Spleen (tissue), 11 donors: ENCODE data around the gene SOX8. TPM values are rescaled to one million over a fixed set of nuclear protein-coding genes. Genes with fewer than 3 reads are reported as not detected.

Experiments
- DNase-seq: peaks from one replicate; pipeline ENCODE4 v3.0.0-alpha.2; 2020
- H3K27ac ChIP-seq, 8 donors: fragments of 200-600 bp; sonication (generic) in 7 of 8; 1 replicate in 4 of 8; 2 replicates in 4 of 8; pipeline versions ENCODE4 v1.5.0 to v1.8.0; 2016 to 2021; ENCODE audit warnings: inconsistent platforms in 4 of 8, mild to moderate bottlenecking in 4 of 8, moderate library complexity in 1 of 8
- H3K27me3 ChIP-seq, 7 donors: fragments of 200-600 bp; sonication (generic) in 6 of 7; replicated peaks in 1 of 7; 1 replicate in 4 of 7; 2 replicates in 3 of 7; pipeline versions ENCODE4 v1.5.0 to v1.8.0; 2016 to 2021; ENCODE audit warnings: inconsistent platforms in 3 of 7, mild to moderate bottlenecking in 1 of 7
- H3K36me3 ChIP-seq, 6 donors: fragments of 200-600 bp; sonication (generic) in 5 of 6; 1 replicate in 4 of 6; 2 replicates in 2 of 6; pipeline versions ENCODE4 v1.5.0 to v1.8.0; 2016 to 2021; ENCODE audit warnings: inconsistent platforms in 2 of 6
- H3K4me1 ChIP-seq, 6 donors: fragments of 200-600 bp; sonication (generic) in 5 of 6; 1 replicate in 3 of 6; 2 replicates in 3 of 6; pipeline versions ENCODE4 v1.5.0 to v1.8.0; 2016 to 2021; ENCODE audit warnings: inconsistent platforms in 3 of 6
- H3K4me3 ChIP-seq, 8 donors: fragments of 200-600 bp; sonication (generic) in 7 of 8; 1 replicate in 4 of 8; 2 replicates in 4 of 8; pipeline versions ENCODE4 v1.5.0 to v1.8.0; 2016 to 2021; ENCODE audit warnings: inconsistent platforms in 4 of 8, mild to moderate bottlenecking in 4 of 8, moderate library complexity in 2 of 8
- H3K9me3 ChIP-seq, 8 donors: fragments of 200-600 bp; sonication (generic) in 7 of 8; 1 replicate in 4 of 8; 2 replicates in 4 of 8; pipeline versions ENCODE4 v1.5.0 to v1.8.0; 2016 to 2021; ENCODE audit warnings: inconsistent platforms in 4 of 8
- CTCF ChIP-seq, 11 experiments: fragments of 200-600 bp in 7 of 11; fragments of 450-650 bp in 4 of 11; sonication (generic) in 4 of 11; IDR thresholded peaks in 8 of 11; conservative IDR thresholded peaks in 3 of 11; 1 replicate in 7 of 11; 2 replicates in 4 of 11; pipeline versions ENCODE4 v1.4.0 to v1.8.0; 2016 to 2021; ENCODE audit warnings: antibody characterized with exemption in 11 of 11, inconsistent platforms in 4 of 11, mild to moderate bottlenecking in 1 of 11
- POLR2A ChIP-seq, 3 donors: fragments of 450-650 bp; IDR thresholded peaks; one replicate each; pipeline ENCODE4 v1.5.1; 2017; ENCODE audit warnings: antibody characterized with exemption in 3 of 3, mild to moderate bottlenecking in 1 of 3
- POLR2AphosphoS5 ChIP-seq, 3 donors: sonication (generic); formaldehyde crosslinking; IDR thresholded peaks; one replicate each; pipeline ENCODE4 v1.5.1; 2017; ENCODE audit warnings: antibody characterized with exemption in 3 of 3
- WGBS, 5 donors: extraction: QIAGEN DNeasy Blood & Tissue Kit in 3 of 5; methylation state at CpG; one replicate each; pipeline versions ENCODE4 v1.1.5 to v1.1.7; 2013 to 2018; 5-methylcytosine and 5-hydroxymethylcytosine counted together
- intact Hi-C: fragments of 100-400 bp; cut with DNase I; formaldehyde crosslinking; loops from one replicate; pipeline ENCODE4 v1.15.0; 2023; ENCODE audit warnings: low total_unique reads
- polyA plus RNA-seq, 3 donors: library from polyadenylated mRNA; stranded (reverse); fragments of 200-250 nt; gene quantifications; one replicate each; pipeline ENCODE4 v1.2.1, GENCODE V29; 2013
- total RNA-seq, 7 donors: library from RNA; depleted of rRNA in 3 of 7; stranded (reverse); fragments of >200 nt in 3 of 7; fragmentation: NEBNext Ultra II Directional in 4 of 7; extraction: Animal tissue kit (Norgen Biotek cat#: 25700) in 4 of 7; gene quantifications; one replicate each; pipeline versions ENCODE4 v1.1.0 to v1.2.1, GENCODE V29; 2016 to 2021
- donor health status: healthy with polysubstance abuse.
- donor health status: DM: no; HTN: no; CAD: no; lungs with moderate emphysema.
- donor health status: DM: no; HTN: no; CAD: no.
- donor health status: Bipolar disorder and iron deficiency.
- donor health status: healthy.
- donor health status: DM: no; HTN: no; CAD: no.
- donor health status: DM: yes; HTN: yes; CAD: no.

SOX8 gene
- total and polyA plus RNA-seq, 10 donors = 0.60 to 3.7 (median 1.7) TPM

- no peak for DNase-seq
- no peaks in the 10 kb centered on the region for H3K36me3 ChIP-seq
- WGBS, 5 donors = 67 to 80% (median 78%) methylated on average over 20 to 59 of the region's 59 CpGs
Measured at GRCh38 chr16:983044-984030, 1.8 kb downstream of the SOX8 start.

GRCh38 chr16:984121-984694 lies 2.6 kb downstream of the SOX8 start:
- TF ChIP-seq CTCF (IDR thresholded peaks at IDR 0.05 in 8 of 11, conservative IDR thresholded peaks at IDR 0.05 in 3 of 11) (no peak), POLR2AphosphoS5 (IDR thresholded peaks at IDR 0.05) (no peak), POLR2A (IDR thresholded peaks at IDR 0.05) (no peak)
- Histone ChIP-seq H3K27ac (no peak overlapping the region), H3K27me3 (peaks cover 0 to 76% (median 26%) of the 10 kb centered on the region in 7 donors), H3K36me3 (no peaks in the 10 kb centered on the region), H3K9me3 (no peaks in the 10 kb centered on the region), H3K4me1 (peaks cover 14 to 36% (median 25%) of the 10 kb centered on the region in 6 donors), H3K4me3 (no peak overlapping the region)
- intact Hi-C loops = no loop called here
- WGBS, 5 donors = 86 to 91% (median 91%) methylated on average over 17 to 22 of the region's 22 CpGs
- no peak for DNase-seq

More at GRCh38 chr16:983044-984030, 1.8 kb downstream of the SOX8 start:
- H3K4me1 ChIP-seq = peaks cover 14 to 44% (median 29%) of the 10 kb centered on the region in 6 donors
- intact Hi-C loops = no loop called here
- no peak overlapping the region for H3K27ac ChIP-seq
- H3K4me3 ChIP-seq = no peak overlapping the region
- H3K9me3 ChIP-seq = no peaks in the 10 kb centered on the region
- TF ChIP-seq CTCF (IDR thresholded peaks at IDR 0.05 in 8 of 11, conservative IDR thresholded peaks at IDR 0.05 in 3 of 11) (no peak), POLR2A (IDR thresholded peaks at IDR 0.05) (no peak), POLR2AphosphoS5 (IDR thresholded peaks at IDR 0.05) (no peak)
- peaks cover 0 to 76% (median 29%) of the 10 kb centered on the region in 7 donors for H3K27me3 ChIP-seq

GRCh38 chr16:984736-985636 lies 3.4 kb downstream of the SOX8 start:
- Histone ChIP-seq H3K4me3 (no peak overlapping the region), H3K36me3 (no peaks in the 10 kb centered on the region), H3K4me1 (peaks cover 10 to 28% (median 20%) of the 10 kb centered on the region in 6 donors), H3K27me3 (peaks cover 0 to 76% (median 23%) of the 10 kb centered on the region in 7 donors), H3K27ac (no peak overlapping the region), H3K9me3 (no peaks in the 10 kb centered on the region)
- WGBS, 5 donors = 93 to 96% (median 95%) methylated on average over 45 to 78 of the region's 78 CpGs
- DNase-seq = no peak
- no peak for TF ChIP-seq CTCF (IDR thresholded peaks at IDR 0.05 in 8 of 11, conservative IDR thresholded peaks at IDR 0.05 in 3 of 11)
- intact Hi-C loops = no loop called here
